A549 (cell line): ENCODE measurements around the gene VAMP3.

ENCODE experiments used
- MAZ ChIP-seq: fragments of 150-350 bp; IDR thresholded peaks from 2 replicates; pipeline ENCODE4 v1.6.1; 2014; ENCODE audit warnings: antibody characterized with exemption, low read depth, low read length, borderline replicate concordance
- TF ChIP-seq, protein P1 (sequence below): fragments of >200 bp; sonication (Bioruptor Twin); formaldehyde crosslinking; IDR thresholded peaks from 3 replicates; pipeline ENCODE4 v1.5.1; 2016

DNA sequence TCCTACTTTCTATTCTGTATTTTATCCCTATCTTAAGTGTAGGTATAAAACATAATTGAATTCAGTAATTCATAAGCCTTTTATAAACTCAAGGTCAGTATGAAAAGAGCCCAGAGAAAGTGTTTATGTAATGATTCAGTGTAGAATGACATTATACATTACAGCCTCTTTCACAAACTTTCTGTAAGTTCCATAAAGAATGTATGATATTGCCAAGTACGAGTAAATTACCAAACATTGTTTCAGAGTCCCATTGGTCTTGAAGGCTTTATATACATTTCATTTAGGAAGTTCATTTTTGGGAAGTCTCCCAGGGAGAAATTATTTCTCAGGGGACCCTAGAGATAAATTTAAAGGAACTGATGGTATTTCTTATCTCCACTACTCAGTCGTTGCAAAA, 37.8 kb upstream of the VAMP3 start:
- TF ChIP-seq, protein P1, sequence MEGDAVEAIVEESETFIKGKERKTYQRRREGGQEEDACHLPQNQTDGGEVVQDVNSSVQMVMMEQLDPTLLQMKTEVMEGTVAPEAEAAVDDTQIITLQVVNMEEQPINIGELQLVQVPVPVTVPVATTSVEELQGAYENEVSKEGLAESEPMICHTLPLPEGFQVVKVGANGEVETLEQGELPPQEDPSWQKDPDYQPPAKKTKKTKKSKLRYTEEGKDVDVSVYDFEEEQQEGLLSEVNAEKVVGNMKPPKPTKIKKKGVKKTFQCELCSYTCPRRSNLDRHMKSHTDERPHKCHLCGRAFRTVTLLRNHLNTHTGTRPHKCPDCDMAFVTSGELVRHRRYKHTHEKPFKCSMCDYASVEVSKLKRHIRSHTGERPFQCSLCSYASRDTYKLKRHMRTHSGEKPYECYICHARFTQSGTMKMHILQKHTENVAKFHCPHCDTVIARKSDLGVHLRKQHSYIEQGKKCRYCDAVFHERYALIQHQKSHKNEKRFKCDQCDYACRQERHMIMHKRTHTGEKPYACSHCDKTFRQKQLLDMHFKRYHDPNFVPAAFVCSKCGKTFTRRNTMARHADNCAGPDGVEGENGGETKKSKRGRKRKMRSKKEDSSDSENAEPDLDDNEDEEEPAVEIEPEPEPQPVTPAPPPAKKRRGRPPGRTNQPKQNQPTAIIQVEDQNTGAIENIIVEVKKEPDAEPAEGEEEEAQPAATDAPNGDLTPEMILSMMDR: no peak
- TF ChIP-seq MAZ: no peak
